Effector memory CD4-positive, alpha-beta T cell (primary cell): ENCODE data around the gene TMED9.
A peak's percentile ranks its signal among the peaks of the same experiment; 100 is the strongest.
"Not testable (repeated sequence)": the region's sequence is repeated elsewhere in the genome, so short reads cannot be mapped to it uniquely, and the experiment has no call there.

Source experiments
- DNase-seq, 3 donors: peaks; one replicate each; pipeline ENCODE4 v3.0.0-alpha.2; 2020
- H3K27ac ChIP-seq: 2 replicates; pipeline ENCODE4 v1.7.0; 2013; ENCODE audit warnings: mild to moderate bottlenecking, low read length, moderate library complexity; ENCODE audit not compliant: insufficient read depth, poor library complexity, severe bottlenecking
- H3K27me3 ChIP-seq: replicated peaks from 2 replicates; pipeline ENCODE4 v1.7.0; 2013; ENCODE audit warnings: mild to moderate bottlenecking, low read length; ENCODE audit not compliant: insufficient read depth, control insufficient read depth, poor library complexity, severe bottlenecking
- H3K36me3 ChIP-seq: 2 replicates; pipeline ENCODE4 v1.7.0; 2013; ENCODE audit warnings: mild to moderate bottlenecking, low read length, moderate library complexity; ENCODE audit not compliant: control insufficient read depth, insufficient read depth
- H3K4me1 ChIP-seq: 2 replicates; pipeline ENCODE4 v1.7.0; 2013; ENCODE audit warnings: low read length, mild to moderate bottlenecking; ENCODE audit not compliant: control insufficient read depth, insufficient read depth, poor library complexity, severe bottlenecking
- H3K4me3 ChIP-seq: 2 replicates; pipeline ENCODE4 v1.7.0; 2013; ENCODE audit warnings: low read length, low read depth, mild to moderate bottlenecking; ENCODE audit not compliant: insufficient read depth, poor library complexity, severe bottlenecking
- H3K9me3 ChIP-seq: 2 replicates; pipeline ENCODE4 v1.7.0; 2013; ENCODE audit warnings: mild to moderate bottlenecking, low read length, moderate library complexity; ENCODE audit not compliant: control insufficient read depth

The TMED9 gene

GRCh38 chr5:177554474-177555111 lies 37.4 kb upstream of the TMED9 start, which contains the start of gene FAM193B:
Gene FAM193B, minus strand, starts transcription at chr5:177554563. Its CDS starts 105 bp downstream, at chr5:177554458.
- H3K4me1 ChIP-seq = peaks cover 23% of the 10 kb centered on the region
- H3K27ac ChIP-seq = peak within 1 kb of the TSS; percentile 65
- H3K27me3 ChIP-seq = no peaks in the 10 kb centered on the region
- peak; percentile 87 to 93 (median 91) for DNase-seq
- peak within 1 kb of the TSS; percentile 77 for H3K4me3 ChIP-seq
- no peaks in the 10 kb centered on the region for H3K9me3 ChIP-seq
- peaks cover 9% of the 10 kb centered on the region for H3K36me3 ChIP-seq

GRCh38 chr5:177555228-177555627 lies 36.8 kb upstream of the TMED9 start:
- no peak for DNase-seq
- no peak overlapping the region for H3K27ac ChIP-seq
- peaks cover 9% of the 10 kb centered on the region for H3K36me3 ChIP-seq
- peaks cover 23% of the 10 kb centered on the region for H3K4me1 ChIP-seq
- H3K9me3 ChIP-seq = no peaks in the 10 kb centered on the region
- no peaks in the 10 kb centered on the region for H3K27me3 ChIP-seq
- H3K4me3 ChIP-seq = no peak overlapping the region

GRCh38 chr5:177555665-177556064 lies 36.3 kb upstream of the TMED9 start:
- H3K27ac ChIP-seq = no peak overlapping the region
- peaks cover 23% of the 10 kb centered on the region for H3K4me1 ChIP-seq
- H3K27me3 ChIP-seq = no peaks in the 10 kb centered on the region
- H3K36me3 ChIP-seq = peaks cover 7% of the 10 kb centered on the region
- H3K4me3 ChIP-seq = no peak overlapping the region
- DNase-seq = no peak
- no peaks in the 10 kb centered on the region for H3K9me3 ChIP-seq

GRCh38 chr5:177557041-177557647 lies 34.9 kb upstream of the TMED9 start:
- DNase-seq = peak in 1 of 3 donors; percentile 9
- peaks cover 23% of the 10 kb centered on the region for H3K4me1 ChIP-seq
- no peaks in the 10 kb centered on the region for H3K36me3 ChIP-seq
- H3K27ac ChIP-seq = no peak overlapping the region
- H3K4me3 ChIP-seq = no peak overlapping the region
- H3K9me3 ChIP-seq = no peaks in the 10 kb centered on the region
- no peaks in the 10 kb centered on the region for H3K27me3 ChIP-seq

- no peak overlapping the region for H3K27ac ChIP-seq
- no peak overlapping the region for H3K4me3 ChIP-seq
- no peaks in the 10 kb centered on the region for H3K36me3 ChIP-seq
- H3K9me3 ChIP-seq = no peaks in the 10 kb centered on the region
- H3K27me3 ChIP-seq = no peaks in the 10 kb centered on the region
- peaks cover 19% of the 10 kb centered on the region for H3K4me1 ChIP-seq
- DNase-seq = no peak
Measured at GRCh38 chr5:177557796-177558195, 34.2 kb upstream of the TMED9 start.

- not testable (repeated sequence) for H3K9me3 ChIP-seq, H3K4me1 ChIP-seq, DNase-seq, H3K36me3 ChIP-seq, H3K27ac ChIP-seq, H3K27me3 ChIP-seq, H3K4me3 ChIP-seq
Measured at GRCh38 chr5:177559446-177559941, 32.5 kb upstream of the TMED9 start.

GRCh38 chr5:177565046-177565445 lies 27.0 kb upstream of the TMED9 start:
- H3K27me3 ChIP-seq = no peaks in the 10 kb centered on the region
- H3K9me3 ChIP-seq = no peaks in the 10 kb centered on the region
- H3K27ac ChIP-seq = no peak overlapping the region
- no peaks in the 10 kb centered on the region for H3K4me1 ChIP-seq
- no peak for DNase-seq
- H3K36me3 ChIP-seq = no peaks in the 10 kb centered on the region
- H3K4me3 ChIP-seq = no peak overlapping the region

- H3K27ac ChIP-seq = no peak overlapping the region
- no peaks in the 10 kb centered on the region for H3K36me3 ChIP-seq
- no peaks in the 10 kb centered on the region for H3K4me1 ChIP-seq
- DNase-seq = no peak
- H3K9me3 ChIP-seq = no peaks in the 10 kb centered on the region
- no peaks in the 10 kb centered on the region for H3K27me3 ChIP-seq
- no peak overlapping the region for H3K4me3 ChIP-seq
Measured at GRCh38 chr5:177568326-177568725, 23.7 kb upstream of the TMED9 start.

GRCh38 chr5:177569894-177570293 lies 22.1 kb upstream of the TMED9 start:
- Histone ChIP-seq H3K4me3 (no peak overlapping the region), H3K27me3 (no peaks in the 10 kb centered on the region), H3K27ac (no peak overlapping the region), H3K36me3 (no peaks in the 10 kb centered on the region), H3K9me3 (no peaks in the 10 kb centered on the region), H3K4me1 (no peaks in the 10 kb centered on the region)
- no peak for DNase-seq

GRCh38 chr5:177575488-177575887 lies 16.5 kb upstream of the TMED9 start:
- H3K4me3 ChIP-seq = no peak overlapping the region
- no peaks in the 10 kb centered on the region for H3K4me1 ChIP-seq
- no peaks in the 10 kb centered on the region for H3K36me3 ChIP-seq
- H3K9me3 ChIP-seq = no peaks in the 10 kb centered on the region
- H3K27me3 ChIP-seq = no peaks in the 10 kb centered on the region
- no peak for DNase-seq
- no peak overlapping the region for H3K27ac ChIP-seq
